H1 (cell line): Measurements from ENCODE around the gene OGDH. TPM values are rescaled to one million over a fixed set of nuclear protein-coding genes. Genes with fewer than 3 reads are reported as not detected.
A peak's percentile ranks its signal among the peaks of the same experiment; 100 is the strongest.

Experiments used
- CTCF ChIA-PET: fragments of 300-600 bp; sonication (Branson Sonifier 250); formaldehyde crosslinking; loops from one replicate; lab custom pipeline; 2021; ENCODE audit not compliant: partially characterized antibody; lab: Charles Lee
- POLR2A ChIA-PET: fragments of 300-600 bp; sonication (Branson Sonifier 250); formaldehyde crosslinking; loops from one replicate; lab custom pipeline; 2021; ENCODE audit warnings: inconsistent platforms; ENCODE audit not compliant: partially characterized antibody; lab: Charles Lee
- DNase-seq, 2 experiments: peaks; one replicate each; pipeline versions ENCODE4 v3.0.0 to v3.0.0-alpha.2; 2010 to 2022; ENCODE audit warnings: low spot score in 2 of 2, low read depth in 1 of 2, mixed read lengths in 1 of 2
- FAIRE-seq: peaks from 2 replicates; lab custom pipeline; 2011; peaks lifted over from hg19 to GRCh38; lab: Jason Lieb, UNC
- H2AFZ ChIP-seq: 2 replicates; pipeline ENCODE4 v1.8.1; 2012; ENCODE audit warnings: low read length, inconsistent platforms
- H2AK5ac ChIP-seq: 2 replicates; pipeline ENCODE4 v1.6.1; 2013; ENCODE audit warnings: low read depth, low read length
- H2BK120ac ChIP-seq: replicated peaks from 2 replicates; pipeline ENCODE3; 2013; ENCODE audit warnings: low read depth, low read length, inconsistent platforms
- H2BK12ac ChIP-seq: 2 replicates; pipeline ENCODE4 v1.6.1; 2013; ENCODE audit warnings: low read depth, low read length
- H2BK15ac ChIP-seq: 2 replicates; pipeline ENCODE4 v1.6.1; 2013; ENCODE audit warnings: low read length
- H2BK20ac ChIP-seq: 2 replicates; pipeline ENCODE4 v1.6.1; 2013; ENCODE audit warnings: low read length
- H2BK5ac ChIP-seq: 2 replicates; pipeline ENCODE4 v1.6.1; 2013; ENCODE audit warnings: low read depth, low read length
- H3K14ac ChIP-seq: 2 replicates; pipeline ENCODE4 v1.6.1; 2013; ENCODE audit warnings: inconsistent platforms; ENCODE audit not compliant: insufficient read length
- H3K18ac ChIP-seq: 2 replicates; pipeline ENCODE4 v1.6.1; 2013; ENCODE audit warnings: low read length; ENCODE audit errors: extremely low read depth
- H3K23ac ChIP-seq: 2 replicates; pipeline ENCODE4 v1.6.1; 2013; ENCODE audit warnings: inconsistent platforms; ENCODE audit not compliant: insufficient read length
- H3K23me2 ChIP-seq: 2 replicates; pipeline ENCODE4 v1.6.1; 2013; ENCODE audit warnings: low read depth, low read length
- H3K27ac ChIP-seq: 2 replicates; pipeline ENCODE4 v1.6.1; 2011; ENCODE audit warnings: low read depth, low read length, inconsistent platforms
- H3K27me3 ChIP-seq, 4 experiments: replicated peaks in 1 of 4; 1 replicate in 1 of 4; 2 replicates in 3 of 4; pipeline versions ENCODE4 v1.6.1 to v1.8.1; 2011 to 2013; ENCODE audit warnings: low read length in 3 of 4, mild to moderate bottlenecking in 3 of 4, inconsistent platforms in 2 of 4, mixed read lengths in 2 of 4, moderate library complexity in 1 of 4; ENCODE audit not compliant: control insufficient read depth in 3 of 4, insufficient read depth in 3 of 4; ENCODE audit errors: extremely low read depth in 1 of 4
- H3K36me3 ChIP-seq, 4 experiments: 2 replicates each; pipeline versions ENCODE4 v1.6.1 to v1.8.1; 2011 to 2013; ENCODE audit warnings: mild to moderate bottlenecking in 4 of 4, low read length in 3 of 4, moderate library complexity in 2 of 4, control low read depth in 1 of 4, inconsistent platforms in 1 of 4; ENCODE audit not compliant: insufficient read depth in 4 of 4, control insufficient read depth in 2 of 4
- H3K4ac ChIP-seq: replicated peaks from 2 replicates; pipeline ENCODE3; 2013; ENCODE audit warnings: low read length, low read depth, mixed read lengths, inconsistent platforms; ENCODE audit not compliant: insufficient read length
- H3K4me1 ChIP-seq, 4 experiments: replicated peaks in 1 of 4; 1 replicate in 1 of 4; 2 replicates in 3 of 4; pipeline versions ENCODE4 v1.6.1 to v1.8.1; 2011 to 2013; ENCODE audit warnings: low read length in 3 of 4, inconsistent platforms in 2 of 4, mixed read lengths in 1 of 4; ENCODE audit not compliant: insufficient read depth in 4 of 4, control insufficient read depth in 3 of 4
- H3K4me2 ChIP-seq, 2 experiments: 2 replicates each; pipeline versions ENCODE4 v1.6.1 to v1.8.1; 2011 to 2013; ENCODE audit warnings: low read depth in 2 of 2, low read length in 2 of 2, control low read depth in 1 of 2, inconsistent platforms in 1 of 2, mild to moderate bottlenecking in 1 of 2; ENCODE audit not compliant: insufficient read depth in 1 of 2
- H3K4me3 ChIP-seq, 4 experiments: fragments of 200-600, 300-600 bp in 1 of 4; sonication (generic), shearing (Covaris generic), sonication (Bioruptor Twin) in 1 of 4; 2 replicates each; pipeline versions ENCODE4 v1.5.1 to v1.8.1; 2011 to 2016; ENCODE audit warnings: low read length in 4 of 4, low read depth in 3 of 4, control low read depth in 2 of 4, inconsistent platforms in 2 of 4, mild to moderate bottlenecking in 2 of 4, mixed read lengths in 1 of 4, moderate library complexity in 1 of 4; ENCODE audit not compliant: insufficient read depth in 2 of 4; ENCODE audit errors: extremely low read depth in 1 of 4
- H3K56ac ChIP-seq: replicated peaks from 2 replicates; pipeline ENCODE3; 2013; ENCODE audit warnings: low read depth, mild to moderate bottlenecking, mixed read lengths, low read length, inconsistent platforms; ENCODE audit not compliant: insufficient read length
- H3K79me1 ChIP-seq: 2 replicates; pipeline ENCODE4 v1.6.1; 2013; ENCODE audit warnings: low read depth, low read length, control low read depth
- H3K79me2 ChIP-seq, 2 experiments: 2 replicates each; pipeline versions ENCODE4 v1.6.1 to v1.8.1; 2012 to 2013; ENCODE audit warnings: low read length in 2 of 2, mild to moderate bottlenecking in 2 of 2, inconsistent platforms in 1 of 2; ENCODE audit not compliant: insufficient read depth in 2 of 2, control insufficient read depth in 1 of 2
- H3K9ac ChIP-seq, 4 experiments: replicated peaks in 1 of 4; 1 replicate in 1 of 4; 2 replicates in 3 of 4; pipeline versions ENCODE4 v1.6.1 to v1.8.1; 2011 to 2013; ENCODE audit warnings: low read depth in 3 of 4, low read length in 3 of 4, control low read depth in 2 of 4, mild to moderate bottlenecking in 2 of 4, moderate library complexity in 2 of 4, inconsistent platforms in 1 of 4; ENCODE audit errors: extremely low read depth in 1 of 4
- H3K9me3 ChIP-seq, 2 experiments: 2 replicates each; pipeline versions ENCODE4 v1.6.1 to v1.8.1; 2012 to 2013; ENCODE audit warnings: mild to moderate bottlenecking in 2 of 2, moderate library complexity in 2 of 2, control low read depth in 1 of 2, inconsistent platforms in 1 of 2, low read depth in 1 of 2, low read length in 1 of 2, mixed read lengths in 1 of 2; ENCODE audit not compliant: insufficient read depth in 2 of 2
- H4K20me1 ChIP-seq, 2 experiments: replicated peaks in 1 of 2; 2 replicates each; pipeline versions ENCODE3 to v1.8.1; 2011 to 2013; ENCODE audit warnings: inconsistent platforms in 2 of 2, low read length in 2 of 2, mild to moderate bottlenecking in 1 of 2; ENCODE audit not compliant: insufficient read depth in 2 of 2, control insufficient read depth in 1 of 2
- H4K5ac ChIP-seq: 2 replicates; pipeline ENCODE4 v1.6.1; 2013; ENCODE audit warnings: low read length, low read depth, mixed read lengths, inconsistent platforms; ENCODE audit not compliant: insufficient read length
- H4K8ac ChIP-seq: 2 replicates; pipeline ENCODE4 v1.8.0; 2013; ENCODE audit warnings: mild to moderate bottlenecking, moderate library complexity, low read length, inconsistent platforms; ENCODE audit not compliant: insufficient read depth; ENCODE audit errors: extremely low read depth
- H4K91ac ChIP-seq: replicated peaks from 2 replicates; pipeline ENCODE3; 2013; ENCODE audit warnings: low read length, mixed read lengths, inconsistent platforms; ENCODE audit not compliant: insufficient read length
- ATF2 ChIP-seq: IDR thresholded peaks from 2 replicates; pipeline ENCODE4 v1.6.1; 2012; ENCODE audit warnings: low read length, inconsistent platforms
- BACH1 ChIP-seq: IDR thresholded peaks from 2 replicates; pipeline ENCODE4 v1.6.1; 2012; ENCODE audit warnings: low read length, improper control_type of control experiment
- BRCA1 ChIP-seq: IDR thresholded peaks from 2 replicates; pipeline ENCODE4 v1.6.1; 2012; ENCODE audit warnings: low read depth, low read length, improper control_type of control experiment
- CHD2 ChIP-seq: IDR thresholded peaks from 2 replicates; pipeline ENCODE4 v1.6.1; 2012; ENCODE audit warnings: low read length, improper control_type of control experiment
- HDAC2 ChIP-seq, 2 experiments: fragments of 300-600 bp in 1 of 2; sonication (generic) in 1 of 2; IDR thresholded peaks; 2 replicates each; pipeline ENCODE4 v1.6.1; 2011 to 2012; ENCODE audit warnings: low read depth in 2 of 2, low read length in 2 of 2, mild to moderate bottlenecking in 2 of 2, moderate library complexity in 2 of 2, borderline replicate concordance in 1 of 2, inconsistent platforms in 1 of 2
- JUND ChIP-seq: IDR thresholded peaks from 2 replicates; pipeline ENCODE4 v1.6.1; 2011; ENCODE audit warnings: mild to moderate bottlenecking, improper control_type of control experiment, low read length
- NRF1 ChIP-seq: IDR thresholded peaks from 2 replicates; pipeline ENCODE4 v1.6.1; 2011; ENCODE audit warnings: mild to moderate bottlenecking, low read depth, low read length, improper control_type of control experiment
- WGBS, 2 experiments: shearing (Covaris generic) in 1 of 2; methylation state at CpG; one replicate each; pipeline versions ENCODE4 v1.1.6 to v1.1.7; 2013 to 2015; ENCODE audit warnings: low lambda C conversion rate in 2 of 2, mixed read lengths in 2 of 2, inconsistent platforms in 1 of 2, low coverage in 1 of 2, missing lambda C conversion rate in 1 of 2; ENCODE audit not compliant: insufficient replicate concordance in 2 of 2, insufficient coverage in 1 of 2, insufficient read length in 1 of 2; ENCODE audit errors: extremely low coverage in 1 of 2, missing lambda C conversion rate in 1 of 2; 5-methylcytosine and 5-hydroxymethylcytosine counted together
- polyA plus RNA-seq, 7 experiments: library from polyadenylated mRNA; depleted of rRNA in 3 of 7; stranded (reverse) in 5 of 7; unstranded in 2 of 7; fragments of >200 nt in 5 of 7; fragments of 200-250 nt in 2 of 7; gene quantifications; 1 replicate in 5 of 7; 2 replicates in 1 of 7; 4 replicates in 1 of 7; pipeline versions ENCODE4 v1.2.1 to v1.2.3, GENCODE V29; 2011 to 2013; ENCODE audit warnings: missing spikeins in 2 of 7, mixed read lengths in 2 of 7
- total RNA-seq: library from RNA; stranded (reverse); fragmentation: NEBNext Ultra II Directional; extraction: Animal tissue kit (Norgen Biotek cat#: 25700); gene quantifications from 2 replicates; pipeline ENCODE4 v1.2.1, GENCODE V29; 2021

Gene OGDH
- total and polyA plus RNA-seq, 2 of the 8 experiments (the other 6 are each of a cell fraction or from before 2014, with no cell fraction given): 71.6 to 91.6 TPM

DNA sequence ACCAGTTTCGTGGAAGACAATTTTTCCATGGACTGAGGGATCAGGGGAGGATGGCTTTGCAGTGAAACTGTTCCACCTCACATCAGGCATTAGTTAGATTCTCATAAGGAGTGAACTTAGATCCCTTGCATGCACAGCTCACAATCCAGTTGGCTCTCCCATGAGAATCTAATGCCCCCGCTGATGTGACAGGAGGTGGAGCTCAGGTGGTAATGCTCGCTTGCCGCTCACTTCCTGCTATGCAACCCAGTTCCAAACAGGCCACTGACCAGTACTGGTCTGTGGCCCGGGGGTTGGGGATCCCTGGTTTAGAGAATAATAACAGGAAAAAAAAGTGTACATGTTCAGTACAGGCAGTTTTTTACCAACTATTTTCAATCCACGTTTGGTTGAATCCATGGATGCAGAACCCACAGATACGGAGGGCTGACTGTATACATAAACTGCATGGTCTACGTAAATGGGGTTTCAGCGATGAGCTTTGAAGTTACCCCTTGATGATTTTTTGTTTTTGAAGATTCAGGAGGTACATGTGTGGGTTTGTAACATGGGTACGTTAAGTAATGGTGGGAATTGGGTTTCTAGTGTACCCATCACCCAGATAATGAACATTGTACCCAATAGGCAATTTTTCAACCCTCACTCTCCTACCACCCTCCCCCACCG lies 24.5 kb downstream of the OGDH start:
- H4K8ac ChIP-seq: 0 out of 2 replicates have a peak overlapping the region, but pooled peaks have one; percentile 54
- peaks cover 0 to 11% (median 0%) of the 10 kb centered on the region in 4 experiments; a peak in 2 of 8 replicates for H3K36me3 ChIP-seq
- FAIRE-seq (no peak), DNase-seq (no peak)
- H3K27me3 ChIP-seq: no peaks in the 10 kb centered on the region
- peaks cover 12% of the 10 kb centered on the region for H3K79me1 ChIP-seq
- no peak overlapping the region for H2BK15ac ChIP-seq
- peaks cover 3 to 9% of the 10 kb centered on the region in 2 experiments for H4K20me1 ChIP-seq
- no peak overlapping the region for H2BK20ac ChIP-seq
- H3K4me1 ChIP-seq: peaks cover 3 to 14% (median 12%) of the 10 kb centered on the region in 4 experiments
- no peak overlapping the region for H2AK5ac ChIP-seq
- H3K4me3 ChIP-seq: no peak overlapping the region
- ChIA-PET POLR2A (interaction anchor here (0.6 to 2.2 kb wide), 6 partner anchors 8 to 168 kb away, joined by 3 to 9 read pairs (median 4); no protein-coding TSS in a partner anchor), CTCF (no interaction called here)
- H2BK120ac ChIP-seq: no peak overlapping the region
- no peak overlapping the region for H3K14ac ChIP-seq
- no peaks in the 10 kb centered on the region; the same call in 1 of the 2 replicates for H3K23me2 ChIP-seq
- H3K4ac ChIP-seq: no peak overlapping the region
- 87% methylated on average over 11 of the region's 11 CpGs; no CpG with 5 or more reads in 1 of the 2 experiments for WGBS, 2 experiments
- no peak overlapping the region for H2BK5ac ChIP-seq
- no peak overlapping the region for H4K5ac ChIP-seq
- H3K79me2 ChIP-seq: peaks cover 4% of the 10 kb centered on the region in 2 experiments; a peak in 1 of 4 replicates
- TF ChIP-seq ATF2: no peak
- TF ChIP-seq HDAC2 (IDR thresholded peaks at IDR 0.05; ENCODE audit: borderline replicate concordance in 1 of 2, low read depth in 2 of 2, low read length in 2 of 2): no peak
- no peak for TF ChIP-seq CHD2
- no peak for TF ChIP-seq BACH1
- no peak for TF ChIP-seq NRF1
- no peak for TF ChIP-seq BRCA1
- no peak for TF ChIP-seq JUND
- peak overlapping the region; percentile 4 to 52; a peak in 2 of 4 replicates for H3K4me2 ChIP-seq
- H3K56ac ChIP-seq: no peak overlapping the region
- no peak overlapping the region for H3K23ac ChIP-seq
- H3K18ac ChIP-seq: no peak overlapping the region
- H3K27ac ChIP-seq: no peak overlapping the region
- no peak overlapping the region for H2BK12ac ChIP-seq
- H2AFZ ChIP-seq: no peak overlapping the region
- no peak overlapping the region for H3K9ac ChIP-seq
- no peaks in the 10 kb centered on the region for H3K9me3 ChIP-seq
- no peak overlapping the region for H4K91ac ChIP-seq
